ENCODE measurements around the gene HGFAC.

HGFAC gene

DNA sequence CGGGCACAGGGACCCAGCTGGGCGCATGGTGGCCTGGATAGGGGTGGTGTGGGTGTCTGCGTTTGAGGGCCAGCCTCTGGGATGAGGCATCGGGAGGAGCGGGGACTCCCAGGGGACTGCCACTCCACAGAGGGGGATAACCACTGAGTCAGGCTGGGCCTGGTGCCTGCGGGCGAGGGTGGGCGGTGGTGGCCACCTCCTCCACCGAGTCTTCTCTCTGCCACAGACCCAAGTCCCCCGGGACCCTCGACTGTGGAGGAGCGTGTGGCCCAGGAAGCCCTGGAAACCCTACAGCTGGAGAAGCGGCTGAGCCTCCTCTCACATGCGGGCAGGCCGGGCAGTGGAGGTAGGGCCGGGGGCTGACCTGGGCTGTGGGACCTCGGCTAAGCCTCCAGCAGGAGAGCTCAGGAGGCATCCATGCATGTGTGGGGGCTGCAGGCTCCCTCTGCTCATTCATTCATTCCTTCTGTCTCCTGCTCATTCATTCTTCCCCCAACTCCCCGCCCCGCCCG lies 47.7 kb downstream of the HGFAC start:
- no peak for DNase-seq (ENCODE audit: extremely low read depth, low read depth)
- TF ChIP-seq, protein P1, sequence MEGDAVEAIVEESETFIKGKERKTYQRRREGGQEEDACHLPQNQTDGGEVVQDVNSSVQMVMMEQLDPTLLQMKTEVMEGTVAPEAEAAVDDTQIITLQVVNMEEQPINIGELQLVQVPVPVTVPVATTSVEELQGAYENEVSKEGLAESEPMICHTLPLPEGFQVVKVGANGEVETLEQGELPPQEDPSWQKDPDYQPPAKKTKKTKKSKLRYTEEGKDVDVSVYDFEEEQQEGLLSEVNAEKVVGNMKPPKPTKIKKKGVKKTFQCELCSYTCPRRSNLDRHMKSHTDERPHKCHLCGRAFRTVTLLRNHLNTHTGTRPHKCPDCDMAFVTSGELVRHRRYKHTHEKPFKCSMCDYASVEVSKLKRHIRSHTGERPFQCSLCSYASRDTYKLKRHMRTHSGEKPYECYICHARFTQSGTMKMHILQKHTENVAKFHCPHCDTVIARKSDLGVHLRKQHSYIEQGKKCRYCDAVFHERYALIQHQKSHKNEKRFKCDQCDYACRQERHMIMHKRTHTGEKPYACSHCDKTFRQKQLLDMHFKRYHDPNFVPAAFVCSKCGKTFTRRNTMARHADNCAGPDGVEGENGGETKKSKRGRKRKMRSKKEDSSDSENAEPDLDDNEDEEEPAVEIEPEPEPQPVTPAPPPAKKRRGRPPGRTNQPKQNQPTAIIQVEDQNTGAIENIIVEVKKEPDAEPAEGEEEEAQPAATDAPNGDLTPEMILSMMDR (IDR thresholded peaks at IDR 0.05; ENCODE audit: low read depth, low read length): no peak

GRCh38 chr4:3491681-3492405 lies 50.1 kb downstream of the HGFAC start:
- DNase-seq (ENCODE audit: extremely low read depth, low read depth): no peak

GRCh38 chr4:3492741-3493719 lies 51.3 kb downstream of the HGFAC start:
- DNase-seq (ENCODE audit: extremely low read depth, low read depth): no peak
- TF ChIP-seq, protein P1 (IDR thresholded peaks at IDR 0.05; ENCODE audit: low read depth, low read length): no peak

More at GRCh38 chr4:3491681-3492405, 50.1 kb downstream of the HGFAC start:
- TF ChIP-seq, protein P1 (IDR thresholded peaks at IDR 0.05; ENCODE audit: low read depth, low read length): no peak

- TF ChIP-seq, protein P1 (IDR thresholded peaks at IDR 0.05; ENCODE audit: low read depth, low read length): no peak
- no peak for DNase-seq (ENCODE audit: extremely low read depth, low read depth)
Observed at GRCh38 chr4:3493720-3494461, 52.1 kb downstream of the HGFAC start.

- no peak for DNase-seq (ENCODE audit: extremely low read depth, low read depth)
Observed at GRCh38 chr4:3494462-3494871, 52.7 kb downstream of the HGFAC start.

DNA sequence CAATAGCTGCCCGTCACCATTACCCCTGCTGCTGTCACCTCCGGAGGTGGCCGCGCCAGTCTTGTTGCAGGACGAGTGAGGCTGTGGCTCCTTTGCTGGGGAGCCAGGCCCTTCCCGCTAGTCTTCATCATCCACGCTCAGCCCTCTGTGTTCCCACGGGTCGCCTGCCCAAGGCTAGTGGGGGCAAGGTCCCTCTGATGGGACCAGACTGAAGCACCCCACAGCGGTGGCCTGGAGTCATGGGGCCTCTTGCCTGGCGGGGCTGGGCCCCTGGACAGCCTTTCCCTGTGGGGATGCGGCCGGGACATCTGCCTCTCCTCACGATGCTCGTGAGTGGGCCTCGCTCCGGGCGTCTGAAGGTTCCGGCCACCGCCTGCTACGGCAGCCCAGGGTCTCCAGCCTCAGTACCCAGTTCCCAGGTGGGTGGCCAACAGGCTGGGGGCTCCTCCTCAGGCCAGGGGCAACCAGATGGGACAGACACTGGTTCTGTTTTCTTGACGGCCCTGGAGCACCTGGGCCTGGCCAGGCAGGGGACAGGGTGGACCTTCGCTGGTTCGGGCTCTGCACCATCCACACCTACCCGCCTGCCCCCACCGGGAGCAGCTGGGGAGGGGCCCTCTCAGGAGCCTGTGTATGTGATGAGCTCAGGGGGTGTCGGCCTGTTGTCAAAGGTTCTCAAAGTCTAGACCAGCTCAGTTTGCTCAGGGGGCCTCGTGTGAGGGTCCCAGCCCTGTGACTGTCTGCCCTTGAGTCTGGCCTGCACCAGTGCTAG lies 53.6 kb downstream of the HGFAC start:
- no peak for DNase-seq (ENCODE audit: extremely low read depth, low read depth)
- TF ChIP-seq, protein P1 (IDR thresholded peaks at IDR 0.05; ENCODE audit: low read depth, low read length): no peak

More at GRCh38 chr4:3494462-3494871, 52.7 kb downstream of the HGFAC start:
- TF ChIP-seq, protein P1 (IDR thresholded peaks at IDR 0.05; ENCODE audit: low read depth, low read length): no peak

Data from AG09319 (cell line).